MM.1S (cell line): ENCODE measurements around the gene CADPS.

Source experiments
- CTCF ChIP-seq: fragments of 300-600 bp; sonication (generic); IDR thresholded peaks from 2 replicates; pipeline ENCODE4 v1.5.1; 2016; ENCODE audit warnings: antibody characterized with exemption, low read length, mixed read lengths
- EZH2 ChIP-seq: fragments of 300-600 bp; sonication (generic); optimal IDR thresholded peaks from 2 replicates; pipeline ENCODE3; 2017; ENCODE audit warnings: low read depth, mild to moderate bottlenecking, antibody characterized with exemption, low read length, mixed read lengths
- EZH2phosphoT487 ChIP-seq: fragments of 300-600 bp; sonication (generic); IDR thresholded peaks from 2 replicates; pipeline ENCODE4 v1.6.1; 2018; ENCODE audit warnings: antibody characterized with exemption, low read length

GRCh38 chr3:62597491-62597890 is 277.7 kb downstream of the CADPS start:
- TF ChIP-seq CTCF (no peak), EZH2 (no peak), EZH2phosphoT487 (no peak)
